ENCODE results near the gene CDH18.

DNA sequence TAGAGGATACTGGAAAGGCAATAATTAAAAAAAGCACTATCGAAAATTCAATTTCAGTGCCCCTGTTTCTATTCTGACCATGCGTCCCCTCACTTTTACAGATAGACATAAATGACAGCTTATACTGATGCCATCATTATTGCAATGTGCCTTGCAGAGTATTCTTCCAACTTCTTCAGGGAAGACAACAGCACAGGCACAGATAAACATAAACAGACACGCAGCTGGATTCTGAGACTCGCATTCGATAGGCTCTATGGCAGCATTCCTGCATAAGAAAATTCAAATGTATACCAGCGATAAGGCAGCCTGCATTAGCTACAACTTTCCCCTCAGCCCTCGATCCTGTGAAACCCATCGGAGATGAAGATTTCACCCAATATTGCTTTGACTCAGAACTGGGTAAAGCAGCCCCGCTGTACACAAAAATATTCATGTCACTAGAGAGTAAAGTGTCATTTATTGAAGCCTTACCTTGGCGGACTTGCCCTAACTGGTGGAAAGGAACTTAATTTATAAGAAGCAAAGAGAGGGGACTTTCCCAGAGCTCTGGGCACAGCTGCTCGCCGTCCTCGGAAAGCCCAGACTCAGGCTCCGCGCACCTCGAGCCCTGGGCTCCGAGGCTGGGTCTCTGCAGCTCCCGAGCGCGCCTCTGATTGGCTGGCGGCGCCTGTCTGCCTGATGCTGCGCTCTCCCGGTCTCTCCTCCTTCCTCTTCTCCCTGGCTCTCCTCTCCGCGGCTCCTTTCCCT lies at the start of gene CDH18:
- TF ChIP-seq TCF4 (CRISPR knock-in tag; IDR thresholded peaks at IDR 0.05; ENCODE audit: borderline replicate concordance), result no peak
- TF ChIP-seq ZFP3 (CRISPR knock-in tag; IDR thresholded peaks at IDR 0.05), result no peak
- TF ChIP-seq ZNF565 (CRISPR knock-in tag; conservative IDR thresholded peaks at IDR 0.05; ENCODE audit: low read depth), result no peak
- TF ChIP-seq ISL1 (CRISPR knock-in tag; IDR thresholded peaks at IDR 0.05), result no peak
- TF ChIP-seq SNAI2 (CRISPR knock-in tag; IDR thresholded peaks at IDR 0.05), result no peak

Data from SK-N-SH treated with all-trans-retinoic acid at 6 μM for 48 hours (cell line).